ENCODE measurements around the gene PKP4. TPM values are rescaled to one million over a fixed set of nuclear protein-coding genes. Genes with fewer than 3 reads are reported as not detected.

PKP4 gene
- total and polyA plus RNA-seq, 2 experiments from 2014 or later, result 35.7 to 92.3 TPM

- no peak for TF ChIP-seq POLR2AphosphoS5 (IDR thresholded peaks at IDR 0.05; ENCODE audit: low read depth)
These were observed 28.3 kb downstream of the PKP4 start (continued) for GRCh38 chr2:158484892-158485556.

DNA sequence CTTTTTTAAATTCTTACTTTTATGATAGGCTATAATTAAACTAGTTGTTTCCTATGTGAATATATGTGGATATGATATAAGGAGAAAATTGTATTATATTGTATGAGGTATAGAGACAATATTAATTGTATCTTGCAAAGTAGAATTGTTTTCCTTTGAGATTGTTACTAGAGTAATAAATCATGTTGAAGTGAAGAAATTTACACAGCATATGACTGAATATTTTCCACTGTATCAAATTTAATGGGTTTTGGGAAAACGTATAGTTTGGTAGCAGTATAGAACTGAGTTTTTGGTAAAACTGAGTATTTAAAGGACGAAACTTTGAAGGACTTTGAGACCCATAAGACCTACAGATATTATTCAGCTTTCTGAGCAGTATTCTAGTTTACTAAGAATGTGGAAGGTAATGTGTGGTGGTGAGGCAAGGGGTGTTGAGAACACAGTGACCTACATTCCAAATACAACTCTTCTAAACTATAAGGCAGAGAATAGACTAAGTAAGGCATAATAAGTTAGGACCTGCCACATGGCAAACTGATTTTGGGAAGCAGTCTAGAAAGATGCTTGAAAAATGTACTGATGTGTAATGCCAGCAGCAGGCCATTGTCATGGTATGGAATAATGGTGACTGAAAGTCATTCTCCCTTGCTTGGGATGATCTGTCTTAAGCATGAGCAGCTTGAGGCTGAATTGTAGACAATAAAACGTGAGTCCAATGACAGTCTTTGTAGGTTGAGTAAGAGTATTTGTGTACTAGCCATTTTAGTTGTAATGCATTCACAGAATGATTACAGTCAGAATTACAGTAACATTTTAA, 29.6 kb downstream of the PKP4 start:
- H3K27ac ChIP-seq (ENCODE audit: low read depth), result no peak overlapping the region
- H4K20me1 ChIP-seq (replicated peaks; ENCODE audit: insufficient read depth), result peaks cover 34% of the 10 kb centered on the region
- Mint-ChIP-seq H3K27me3 (ENCODE audit: insufficient read depth, low read depth, poor library complexity) (no peaks in the 10 kb centered on the region), H3K27ac (no peak overlapping the region), H3K9me3 (no peaks in the 10 kb centered on the region), H3K4me1 (peaks cover 62% of the 10 kb centered on the region), H3K36me3 (ENCODE audit: low read depth) (no peaks in the 10 kb centered on the region), H3K4me3 (no peak overlapping the region)
- no peak overlapping the region for H3K4me2 ChIP-seq
- no peaks in the 10 kb centered on the region for H3K9me2 ChIP-seq (ENCODE audit: insufficient read depth)
- no peaks in the 10 kb centered on the region for H3K36me3 ChIP-seq (ENCODE audit: insufficient read depth)
- H3K4me3 ChIP-seq, result no peak overlapping the region
- peaks cover 55% of the 10 kb centered on the region for H3K4me1 ChIP-seq (ENCODE audit: insufficient read depth)
- no peaks in the 10 kb centered on the region for H3K27me3 ChIP-seq (ENCODE audit: insufficient read depth)
- peaks cover 100% of the 10 kb centered on the region for H3K79me2 ChIP-seq (replicated peaks; ENCODE audit: insufficient read depth)
- DNase-seq (ENCODE audit: low spot score), result no peak
- no peak for ATAC-seq
- no peak overlapping the region for H2AFZ ChIP-seq
- no peaks in the 10 kb centered on the region for H3F3A ChIP-seq (replicated peaks; ENCODE audit: low read depth)
- no peak for TF ChIP-seq ETS1 (IDR thresholded peaks at IDR 0.05)
- TF ChIP-seq STAT1 (IDR thresholded peaks at IDR 0.05; ENCODE audit: unreplicated experiment), result no peak
- no peak for TF ChIP-seq JUNB (IDR thresholded peaks at IDR 0.05; ENCODE audit: unreplicated experiment)
- TF ChIP-seq CREB1 (CRISPR knock-in tag; IDR thresholded peaks at IDR 0.05; ENCODE audit: low read depth), result no peak
- no peak for TF ChIP-seq ZNF331 (CRISPR knock-in tag; IDR thresholded peaks at IDR 0.05; ENCODE audit: low read depth)
- no peak for TF ChIP-seq EZH2phosphoT487 (IDR thresholded peaks at IDR 0.05; ENCODE audit: unreplicated experiment)
- no peak for TF ChIP-seq ZNF114 (CRISPR knock-in tag; IDR thresholded peaks at IDR 0.05)
- no peak for TF ChIP-seq EZH2 (IDR thresholded peaks at IDR 0.05; ENCODE audit: low read depth, unreplicated experiment)
- TF ChIP-seq, protein P1, sequence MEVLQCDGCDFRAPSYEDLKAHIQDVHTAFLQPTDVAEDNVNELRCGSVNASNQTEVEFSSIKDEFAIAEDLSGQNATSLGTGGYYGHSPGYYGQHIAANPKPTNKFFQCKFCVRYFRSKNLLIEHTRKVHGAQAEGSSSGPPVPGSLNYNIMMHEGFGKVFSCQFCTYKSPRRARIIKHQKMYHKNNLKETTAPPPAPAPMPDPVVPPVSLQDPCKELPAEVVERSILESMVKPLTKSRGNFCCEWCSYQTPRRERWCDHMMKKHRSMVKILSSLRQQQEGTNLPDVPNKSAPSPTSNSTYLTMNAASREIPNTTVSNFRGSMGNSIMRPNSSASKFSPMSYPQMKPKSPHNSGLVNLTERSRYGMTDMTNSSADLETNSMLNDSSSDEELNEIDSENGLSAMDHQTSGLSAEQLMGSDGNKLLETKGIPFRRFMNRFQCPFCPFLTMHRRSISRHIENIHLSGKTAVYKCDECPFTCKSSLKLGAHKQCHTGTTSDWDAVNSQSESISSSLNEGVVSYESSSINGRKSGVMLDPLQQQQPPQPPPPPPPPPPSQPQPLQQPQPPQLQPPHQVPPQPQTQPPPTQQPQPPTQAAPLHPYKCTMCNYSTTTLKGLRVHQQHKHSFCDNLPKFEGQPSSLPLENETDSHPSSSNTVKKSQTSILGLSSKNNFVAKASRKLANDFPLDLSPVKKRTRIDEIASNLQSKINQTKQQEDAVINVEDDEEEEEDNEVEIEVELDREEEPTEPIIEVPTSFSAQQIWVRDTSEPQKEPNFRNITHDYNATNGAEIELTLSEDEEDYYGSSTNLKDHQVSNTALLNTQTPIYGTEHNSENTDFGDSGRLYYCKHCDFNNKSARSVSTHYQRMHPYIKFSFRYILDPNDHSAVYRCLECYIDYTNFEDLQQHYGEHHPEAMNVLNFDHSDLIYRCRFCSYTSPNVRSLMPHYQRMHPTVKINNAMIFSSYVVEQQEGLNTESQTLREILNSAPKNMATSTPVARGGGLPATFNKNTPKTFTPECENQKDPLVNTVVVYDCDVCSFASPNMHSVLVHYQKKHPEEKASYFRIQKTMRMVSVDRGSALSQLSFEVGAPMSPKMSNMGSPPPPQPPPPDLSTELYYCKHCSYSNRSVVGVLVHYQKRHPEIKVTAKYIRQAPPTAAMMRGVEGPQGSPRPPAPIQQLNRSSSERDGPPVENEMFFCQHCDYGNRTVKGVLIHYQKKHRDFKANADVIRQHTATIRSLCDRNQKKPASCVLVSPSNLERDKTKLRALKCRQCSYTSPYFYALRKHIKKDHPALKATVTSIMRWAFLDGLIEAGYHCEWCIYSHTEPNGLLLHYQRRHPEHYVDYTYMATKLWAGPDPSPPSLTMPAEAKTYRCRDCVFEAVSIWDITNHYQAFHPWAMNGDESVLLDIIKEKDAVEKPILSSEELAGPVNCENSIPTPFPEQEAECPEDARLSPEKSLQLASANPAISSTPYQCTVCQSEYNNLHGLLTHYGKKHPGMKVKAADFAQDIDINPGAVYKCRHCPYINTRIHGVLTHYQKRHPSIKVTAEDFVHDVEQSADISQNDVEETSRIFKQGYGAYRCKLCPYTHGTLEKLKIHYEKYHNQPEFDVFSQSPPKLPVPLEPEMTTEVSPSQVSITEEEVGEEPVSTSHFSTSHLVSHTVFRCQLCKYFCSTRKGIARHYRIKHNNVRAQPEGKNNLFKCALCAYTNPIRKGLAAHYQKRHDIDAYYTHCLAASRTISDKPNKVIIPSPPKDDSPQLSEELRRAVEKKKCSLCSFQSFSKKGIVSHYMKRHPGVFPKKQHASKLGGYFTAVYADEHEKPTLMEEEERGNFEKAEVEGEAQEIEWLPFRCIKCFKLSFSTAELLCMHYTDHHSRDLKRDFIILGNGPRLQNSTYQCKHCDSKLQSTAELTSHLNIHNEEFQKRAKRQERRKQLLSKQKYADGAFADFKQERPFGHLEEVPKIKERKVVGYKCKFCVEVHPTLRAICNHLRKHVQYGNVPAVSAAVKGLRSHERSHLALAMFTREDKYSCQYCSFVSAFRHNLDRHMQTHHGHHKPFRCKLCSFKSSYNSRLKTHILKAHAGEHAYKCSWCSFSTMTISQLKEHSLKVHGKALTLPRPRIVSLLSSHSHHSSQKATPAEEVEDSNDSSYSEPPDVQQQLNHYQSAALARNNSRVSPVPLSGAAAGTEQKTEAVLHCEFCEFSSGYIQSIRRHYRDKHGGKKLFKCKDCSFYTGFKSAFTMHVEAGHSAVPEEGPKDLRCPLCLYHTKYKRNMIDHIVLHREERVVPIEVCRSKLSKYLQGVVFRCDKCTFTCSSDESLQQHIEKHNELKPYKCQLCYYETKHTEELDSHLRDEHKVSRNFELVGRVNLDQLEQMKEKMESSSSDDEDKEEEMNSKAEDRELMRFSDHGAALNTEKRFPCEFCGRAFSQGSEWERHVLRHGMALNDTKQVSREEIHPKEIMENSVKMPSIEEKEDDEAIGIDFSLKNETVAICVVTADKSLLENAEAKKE (CRISPR knock-in tag; IDR thresholded peaks at IDR 0.05), result no peak
- no peak for TF ChIP-seq NANOG (IDR thresholded peaks at IDR 0.05; ENCODE audit: borderline replicate concordance)
- TF ChIP-seq POLR2AphosphoS5 (IDR thresholded peaks at IDR 0.05; ENCODE audit: low read depth), result no peak
- TF ChIP-seq, protein P2, sequence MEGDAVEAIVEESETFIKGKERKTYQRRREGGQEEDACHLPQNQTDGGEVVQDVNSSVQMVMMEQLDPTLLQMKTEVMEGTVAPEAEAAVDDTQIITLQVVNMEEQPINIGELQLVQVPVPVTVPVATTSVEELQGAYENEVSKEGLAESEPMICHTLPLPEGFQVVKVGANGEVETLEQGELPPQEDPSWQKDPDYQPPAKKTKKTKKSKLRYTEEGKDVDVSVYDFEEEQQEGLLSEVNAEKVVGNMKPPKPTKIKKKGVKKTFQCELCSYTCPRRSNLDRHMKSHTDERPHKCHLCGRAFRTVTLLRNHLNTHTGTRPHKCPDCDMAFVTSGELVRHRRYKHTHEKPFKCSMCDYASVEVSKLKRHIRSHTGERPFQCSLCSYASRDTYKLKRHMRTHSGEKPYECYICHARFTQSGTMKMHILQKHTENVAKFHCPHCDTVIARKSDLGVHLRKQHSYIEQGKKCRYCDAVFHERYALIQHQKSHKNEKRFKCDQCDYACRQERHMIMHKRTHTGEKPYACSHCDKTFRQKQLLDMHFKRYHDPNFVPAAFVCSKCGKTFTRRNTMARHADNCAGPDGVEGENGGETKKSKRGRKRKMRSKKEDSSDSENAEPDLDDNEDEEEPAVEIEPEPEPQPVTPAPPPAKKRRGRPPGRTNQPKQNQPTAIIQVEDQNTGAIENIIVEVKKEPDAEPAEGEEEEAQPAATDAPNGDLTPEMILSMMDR (conservative IDR thresholded peaks at IDR 0.05; ENCODE audit: low read depth in 2 of 2), result no peak
